Measurements from ENCODE around the gene FXYD7.
"Not testable (repeated sequence)": the region's sequence is repeated elsewhere in the genome, so short reads cannot be mapped to it uniquely, and the experiment has no call there.

FXYD7 gene

GRCh38 chr19:35143231-35143715, at the start of gene FXYD7:
TSS of gene FXYD7 (plus strand) at chr19:35143255. CDS start at chr19:35143334, 79 bp downstream.
- no peak for DNase-seq

- DNase-seq: no peak
Observed at GRCh38 chr19:35093430-35093829, 49.6 kb upstream of the FXYD7 start.

- DNase-seq: no peak
Observed at GRCh38 chr19:35093941-35094647, 49.0 kb upstream of the FXYD7 start.

- DNase-seq: no peak
Observed at GRCh38 chr19:35094656-35095055, 48.4 kb upstream of the FXYD7 start.

GRCh38 chr19:35095667-35096368, 47.2 kb upstream of the FXYD7 start:
- DNase-seq: no peak

GRCh38 chr19:35098413-35099049, 44.5 kb upstream of the FXYD7 start:
- no peak for DNase-seq

- DNase-seq: no peak
Observed at GRCh38 chr19:35099155-35099896, 43.7 kb upstream of the FXYD7 start.

- DNase-seq: no peak
Observed at GRCh38 chr19:35099897-35100275, 43.2 kb upstream of the FXYD7 start.

GRCh38 chr19:35100588-35101533, 42.2 kb upstream of the FXYD7 start:
- no peak for DNase-seq

- not testable (repeated sequence) for DNase-seq
Observed at GRCh38 chr19:35101949-35102348, 41.1 kb upstream of the FXYD7 start.

GRCh38 chr19:35103614-35104013, 39.4 kb upstream of the FXYD7 start:
- DNase-seq: not testable (repeated sequence)

- no peak for DNase-seq
Observed at GRCh38 chr19:35104361-35104760, 38.7 kb upstream of the FXYD7 start.

GRCh38 chr19:35105047-35105410, 38.0 kb upstream of the FXYD7 start:
- DNase-seq: no peak

GRCh38 chr19:35105411-35106290, 37.4 kb upstream of the FXYD7 start:
- DNase-seq: no peak

GRCh38 chr19:35106291-35106583, 36.8 kb upstream of the FXYD7 start:
- no peak for DNase-seq

GRCh38 chr19:35106898-35107541, 36.0 kb upstream of the FXYD7 start:
- DNase-seq: no peak

GRCh38 chr19:35107545-35107944, 35.5 kb upstream of the FXYD7 start:
- no peak for DNase-seq

- DNase-seq: no peak
Observed at GRCh38 chr19:35108730-35109129, 34.3 kb upstream of the FXYD7 start.

- no peak for DNase-seq
Observed at GRCh38 chr19:35109395-35110112, 33.5 kb upstream of the FXYD7 start.

GRCh38 chr19:35110974-35111373, 32.1 kb upstream of the FXYD7 start:
- DNase-seq: no peak

All from CD4-positive, alpha-beta T cell treated with Interleukin-10 for 1 hour (primary cell).